Activated CD4-positive, alpha-beta T cell treated with anti-CD3 and anti-CD28 coated beads for 24 hours (primary cell): ENCODE measurements around the gene TMTC2.

ENCODE experiments used
- DNase-seq, 2 donors: peaks; one replicate each; pipeline ENCODE4 v3.0.0-alpha.2; 2020; ENCODE audit warnings: low read depth in 2 of 2

TMTC2 gene

GRCh38 chr12:83140135-83140534 is 453.4 kb downstream of the TMTC2 start:
- DNase-seq, result no peak

GRCh38 chr12:83141460-83141994 is 454.8 kb downstream of the TMTC2 start:
- DNase-seq, result no peak

GRCh38 chr12:83142914-83143313 is 456.2 kb downstream of the TMTC2 start:
- DNase-seq, result no peak

GRCh38 chr12:83143950-83144349 is 457.2 kb downstream of the TMTC2 start:
- DNase-seq, result no peak

- no peak for DNase-seq
These were observed 458.7 kb downstream of the TMTC2 start for GRCh38 chr12:83145325-83145840.

- DNase-seq, result no peak
These were observed 460.6 kb downstream of the TMTC2 start for GRCh38 chr12:83147341-83147740.

- DNase-seq, result no peak
These were observed 463.3 kb downstream of the TMTC2 start for GRCh38 chr12:83149987-83150386.

- no peak for DNase-seq
These were observed 463.9 kb downstream of the TMTC2 start for GRCh38 chr12:83150465-83151189.

GRCh38 chr12:83153177-83153576 is 466.5 kb downstream of the TMTC2 start:
- no peak for DNase-seq

- no peak for DNase-seq
These were observed 470.1 kb downstream of the TMTC2 start for GRCh38 chr12:83156815-83157214.

- no peak for DNase-seq
These were observed 470.9 kb downstream of the TMTC2 start for GRCh38 chr12:83157604-83158003.

GRCh38 chr12:83158613-83159207 is 472.0 kb downstream of the TMTC2 start:
- no peak for DNase-seq

GRCh38 chr12:83161456-83161855 is 474.8 kb downstream of the TMTC2 start:
- DNase-seq, result no peak

GRCh38 chr12:83168751-83169150 is 482.0 kb downstream of the TMTC2 start:
- DNase-seq, result no peak

GRCh38 chr12:83172441-83172840 is 485.7 kb downstream of the TMTC2 start:
- no peak for DNase-seq

GRCh38 chr12:83172866-83173649 is 486.4 kb downstream of the TMTC2 start:
- DNase-seq, result no peak

- DNase-seq, result no peak
These were observed 493.3 kb downstream of the TMTC2 start for GRCh38 chr12:83179999-83180398.

- DNase-seq, result no peak
These were observed 494.4 kb downstream of the TMTC2 start for GRCh38 chr12:83181074-83181473.

GRCh38 chr12:83183132-83183531 is 496.4 kb downstream of the TMTC2 start:
- DNase-seq, result no peak
